Cortex of kidney (tissue), 1 donor: ENCODE measurements around the gene IFT27.
"Not testable (repeated sequence)": the region's sequence is repeated elsewhere in the genome, so short reads cannot be mapped to it uniquely, and the experiment has no call there.

ENCODE experiments used
- DNase-seq: peaks from one replicate; lab custom pipeline; 2025; lab: John Stamatoyannopoulos, UW

IFT27 gene

GRCh38 chr22:36765131-36765942 lies 10.6 kb downstream of the IFT27 start:
- no peak for DNase-seq

- no peak for DNase-seq
Measured at GRCh38 chr22:36764641-36765040, 11.3 kb downstream of the IFT27 start.

- no peak for DNase-seq
Measured at GRCh38 chr22:36764060-36764459, 11.9 kb downstream of the IFT27 start.

GRCh38 chr22:36763576-36763975 lies 12.3 kb downstream of the IFT27 start:
- no peak for DNase-seq

- DNase-seq, result no peak
Measured at GRCh38 chr22:36762687-36763260, 13.1 kb downstream of the IFT27 start.

GRCh38 chr22:36761553-36762240 lies 14.2 kb downstream of the IFT27 start:
- no peak for DNase-seq

- DNase-seq, result no peak
Measured at GRCh38 chr22:36760786-36761185, 15.1 kb downstream of the IFT27 start.

- no peak for DNase-seq
Measured at GRCh38 chr22:36759481-36760159, 16.3 kb downstream of the IFT27 start.

GRCh38 chr22:36758792-36759271 lies 17.1 kb downstream of the IFT27 start:
- no peak for DNase-seq

GRCh38 chr22:36757668-36758211 lies 18.2 kb downstream of the IFT27 start:
- DNase-seq, result no peak

- DNase-seq, result no peak
Measured at GRCh38 chr22:36756746-36757655, 18.9 kb downstream of the IFT27 start.

GRCh38 chr22:36756031-36756430 lies 19.9 kb downstream of the IFT27 start:
- no peak for DNase-seq

GRCh38 chr22:36755316-36755715 lies 20.6 kb downstream of the IFT27 start:
- DNase-seq, result no peak

GRCh38 chr22:36754881-36755280 lies 21.0 kb downstream of the IFT27 start:
- DNase-seq, result not testable (repeated sequence)

- no peak for DNase-seq
Measured at GRCh38 chr22:36753916-36754315, 22.0 kb downstream of the IFT27 start.

- no peak for DNase-seq
Measured at GRCh38 chr22:36753120-36753802, 22.7 kb downstream of the IFT27 start.

GRCh38 chr22:36746375-36746970 lies 29.4 kb downstream of the IFT27 start:
- DNase-seq, result no peak

- DNase-seq, result no peak
Measured at GRCh38 chr22:36745301-36745995, 30.5 kb downstream of the IFT27 start.

GRCh38 chr22:36744791-36745190 lies 31.1 kb downstream of the IFT27 start:
- DNase-seq, result no peak
